H9 (cell line): ENCODE measurements around the gene EIF2S3B. TPM values are rescaled to one million over a fixed set of nuclear protein-coding genes. Genes with fewer than 3 reads are reported as not detected.

Experiments
- DNase-seq: peaks from one replicate; pipeline ENCODE4 v3.0.0-alpha.2; 2017
- H2AFZ ChIP-seq: one replicate; pipeline ENCODE4 v1.6.1; 2013; ENCODE audit warnings: mild to moderate bottlenecking, low read length, control low read depth, moderate library complexity
- H2AK5ac ChIP-seq: 2 replicates; pipeline ENCODE4 v1.6.1; 2013; ENCODE audit warnings: low read length, control low read depth, mixed read lengths; ENCODE audit not compliant: insufficient read length
- H2BK120ac ChIP-seq: one replicate; pipeline ENCODE4 v1.6.1; 2013; ENCODE audit warnings: low read depth, mild to moderate bottlenecking, low read length, control low read depth, inconsistent platforms; ENCODE audit not compliant: poor library complexity, severe bottlenecking
- H2BK12ac ChIP-seq: 2 replicates; pipeline ENCODE4 v1.6.1; 2013; ENCODE audit warnings: low read length, control low read depth, mixed read lengths, low read depth; ENCODE audit not compliant: insufficient read length
- H2BK15ac ChIP-seq: 2 replicates; pipeline ENCODE4 v1.6.1; 2013; ENCODE audit warnings: low read depth, low read length, control low read depth
- H2BK20ac ChIP-seq: one replicate; pipeline ENCODE4 v1.6.1; 2013; ENCODE audit warnings: low read depth, mild to moderate bottlenecking, low read length, control low read depth, inconsistent platforms; ENCODE audit not compliant: poor library complexity, severe bottlenecking
- H2BK5ac ChIP-seq: 2 replicates; pipeline ENCODE4 v1.6.1; 2013; ENCODE audit warnings: low read length, control low read depth, mixed read lengths; ENCODE audit not compliant: insufficient read length
- H3K14ac ChIP-seq: 2 replicates; pipeline ENCODE4 v1.6.1; 2013; ENCODE audit warnings: low read length, control low read depth; ENCODE audit not compliant: insufficient read depth
- H3K18ac ChIP-seq: 2 replicates; pipeline ENCODE4 v1.6.1; 2013; ENCODE audit warnings: low read depth, mild to moderate bottlenecking, mixed read lengths, low read length, control low read depth; ENCODE audit not compliant: insufficient read length
- H3K23ac ChIP-seq: 2 replicates; pipeline ENCODE4 v1.6.1; 2013; ENCODE audit warnings: low read length, control low read depth, mixed read lengths, low read depth; ENCODE audit not compliant: insufficient read length
- H3K23me2 ChIP-seq: 2 replicates; pipeline ENCODE4 v1.6.1; 2013; ENCODE audit warnings: low read depth, mild to moderate bottlenecking, mixed read lengths, low read length, control low read depth; ENCODE audit not compliant: insufficient read length, poor library complexity, severe bottlenecking
- H3K27ac ChIP-seq: 2 replicates; pipeline ENCODE4 v1.5.1; 2013; ENCODE audit warnings: low read length, control low read depth, mixed read lengths, low read depth; ENCODE audit not compliant: insufficient read length
- H3K27me3 ChIP-seq: 2 replicates; pipeline ENCODE4 v1.6.1; 2013; ENCODE audit warnings: low read length, control low read depth, inconsistent platforms; ENCODE audit not compliant: insufficient read depth
- H3K4ac ChIP-seq: 2 replicates; pipeline ENCODE4 v1.6.1; 2013; ENCODE audit warnings: low read depth, mild to moderate bottlenecking, control low read depth, inconsistent platforms, low read length, moderate library complexity
- H3K4me1 ChIP-seq: 2 replicates; pipeline ENCODE4 v1.6.1; 2013; ENCODE audit warnings: low read length, control low read depth, inconsistent platforms; ENCODE audit not compliant: insufficient read depth
- H3K4me2 ChIP-seq: 2 replicates; pipeline ENCODE4 v1.6.1; 2013; ENCODE audit warnings: low read length, control low read depth, mixed read lengths; ENCODE audit not compliant: insufficient read length, insufficient read depth
- H3K56ac ChIP-seq: 2 replicates; pipeline ENCODE4 v1.6.1; 2013; ENCODE audit warnings: low read depth, mild to moderate bottlenecking, mixed read lengths, low read length, control low read depth; ENCODE audit not compliant: insufficient read length
- H3K79me1 ChIP-seq: 2 replicates; pipeline ENCODE4 v1.6.1; 2013; ENCODE audit warnings: low read depth, mild to moderate bottlenecking, moderate library complexity, low read length, control low read depth, inconsistent platforms; ENCODE audit not compliant: insufficient read depth, poor library complexity, severe bottlenecking
- H3K79me2 ChIP-seq: 2 replicates; pipeline ENCODE4 v1.6.1; 2013; ENCODE audit warnings: low read length, control low read depth, inconsistent platforms; ENCODE audit not compliant: insufficient read depth
- H3K9ac ChIP-seq: 2 replicates; pipeline ENCODE4 v1.6.1; 2013; ENCODE audit warnings: low read length, control low read depth, mixed read lengths; ENCODE audit not compliant: insufficient read length; ENCODE audit errors: extremely low read depth
- H3K9me3 ChIP-seq: one replicate; pipeline ENCODE4 v1.6.1; 2013; ENCODE audit warnings: low read depth, low read length, inconsistent platforms; ENCODE audit not compliant: control insufficient read depth
- H3T11ph ChIP-seq: one replicate; pipeline ENCODE4 v1.6.1; 2013; ENCODE audit warnings: mild to moderate bottlenecking, low read length, control low read depth, inconsistent platforms
- H4K20me1 ChIP-seq: one replicate; pipeline ENCODE4 v1.6.1; 2013; ENCODE audit not compliant: control insufficient read depth, insufficient read length, insufficient read depth
- H4K5ac ChIP-seq: 2 replicates; pipeline ENCODE4 v1.6.1; 2013; ENCODE audit warnings: low read depth, mild to moderate bottlenecking, mixed read lengths, low read length, control low read depth; ENCODE audit not compliant: insufficient read length
- H4K8ac ChIP-seq: replicated peaks from 2 replicates; pipeline ENCODE4 v1.6.1; 2013; ENCODE audit warnings: low read length, control low read depth, mixed read lengths, low read depth; ENCODE audit not compliant: insufficient read length
- H4K91ac ChIP-seq: 2 replicates; pipeline ENCODE4 v1.6.1; 2013; ENCODE audit warnings: low read depth, mild to moderate bottlenecking, moderate library complexity, mixed read lengths, low read length, control low read depth; ENCODE audit not compliant: insufficient read length
- H3K27ac Mint-ChIP-seq, 3 experiments: 2 replicates in 2 of 3; 3 replicates in 1 of 3; pipeline ENCODE4 v1.8.0; 2020 to 2021; ENCODE audit warnings: mixed read lengths in 3 of 3, mild to moderate bottlenecking in 1 of 3, moderate library complexity in 1 of 3
- H3K27me3 Mint-ChIP-seq: 2 replicates; pipeline ENCODE4 v1.8.0; 2021; ENCODE audit warnings: low read depth, mild to moderate bottlenecking, moderate library complexity, mixed read lengths
- H3K36me3 Mint-ChIP-seq, 3 experiments: 2 replicates in 2 of 3; 3 replicates in 1 of 3; pipeline ENCODE4 v1.8.0; 2020 to 2021; ENCODE audit warnings: low read depth in 3 of 3, mixed read lengths in 3 of 3; ENCODE audit not compliant: insufficient read depth in 1 of 3
- H3K4me1 Mint-ChIP-seq, 2 experiments: 2 replicates each; pipeline ENCODE4 v1.8.0; 2020; ENCODE audit warnings: mixed read lengths in 2 of 2
- H3K4me3 Mint-ChIP-seq, 2 experiments: 2 replicates in 1 of 2; 3 replicates in 1 of 2; pipeline ENCODE4 v1.8.0; 2020 to 2021; ENCODE audit warnings: mild to moderate bottlenecking in 2 of 2, mixed read lengths in 2 of 2, moderate library complexity in 1 of 2
- H3K9me3 Mint-ChIP-seq, 2 experiments: 2 replicates in 1 of 2; 3 replicates in 1 of 2; pipeline ENCODE4 v1.8.0; 2020; ENCODE audit warnings: mild to moderate bottlenecking in 2 of 2, mixed read lengths in 2 of 2, moderate library complexity in 1 of 2
- WGBS: extraction: QIAGEN DNeasy Blood & Tissue Kit; methylation state at CpG from one replicate; pipeline ENCODE4 v1.1.7; 2013; ENCODE audit warnings: missing lambda C conversion rate, low lambda C conversion rate, mixed read lengths; ENCODE audit not compliant: insufficient read length; ENCODE audit errors: extremely low coverage; 5-methylcytosine and 5-hydroxymethylcytosine counted together
- long read RNA-seq: library from polyadenylated mRNA; unstranded; transcript quantifications from one replicate; pipeline ENCODE4 v2.0.0, GENCODE V29; 2020
- total RNA-seq: library from RNA; stranded (reverse); gene quantifications from 2 replicates; pipeline ENCODE4 v1.2.1, GENCODE V29; 2021
- TF ChIP-seq, protein P1 (sequence below): fragments of 200-600 bp; sonication (generic); conservative IDR thresholded peaks from 3 replicates; pipeline ENCODE4 v1.8.0; 2021; ENCODE audit warnings: antibody characterized with exemption, mild to moderate bottlenecking

Gene EIF2S3B
- 2.1 and 2.2 TPM in 2 replicates for total RNA-seq
- long read RNA-seq, partial matches to known transcripts: 0 of 1 reads
- long read RNA-seq, other reads (novel, unspliced or antisense): 0 of 1 reads

GRCh38 chr12:10505620-10506019 lies at the start of gene EIF2S3B:
TSS of gene EIF2S3B (plus strand) at chr12:10505890. CDS start at chr12:10505903, 13 bp downstream.
- Histone ChIP-seq H3K56ac (no peak within 1 kb of the TSS), H2AFZ (no peak within 1 kb of the TSS), H2BK5ac (no peak within 1 kb of the TSS), H2BK15ac (no peak within 1 kb of the TSS), H3K23ac (no peak within 1 kb of the TSS), H2BK20ac (no peak within 1 kb of the TSS), H3K79me2 (no peaks in the 10 kb centered on the region), H3K4me2 (no peak within 1 kb of the TSS), H3K27me3 (no peaks in the 10 kb centered on the region), H3K27ac (no peak within 1 kb of the TSS), H2BK120ac (no peak within 1 kb of the TSS), H3K4ac (no peak within 1 kb of the TSS), H4K20me1 (no peaks in the 10 kb centered on the region), H3T11ph (no peak within 1 kb of the TSS), H3K79me1 (no peaks in the 10 kb centered on the region), H3K18ac (no peak within 1 kb of the TSS), H4K5ac (no peak within 1 kb of the TSS), H2AK5ac (no peak within 1 kb of the TSS), H2BK12ac (no peak within 1 kb of the TSS), H3K14ac (no peak within 1 kb of the TSS), H3K9me3 (no peaks in the 10 kb centered on the region), H4K8ac (no peak within 1 kb of the TSS), H3K4me1 (no peaks in the 10 kb centered on the region), H3K23me2 (no peaks in the 10 kb centered on the region), H4K91ac (no peak within 1 kb of the TSS), H3K9ac (no peak within 1 kb of the TSS)
- WGBS: no CpG with 5 or more reads among the region's 22 CpGs
- no peaks in the 10 kb centered on the region for H3K27me3 Mint-ChIP-seq
- no peak within 1 kb of the TSS for H3K4me3 Mint-ChIP-seq
- no peaks in the 10 kb centered on the region for H3K4me1 Mint-ChIP-seq
- H3K9me3 Mint-ChIP-seq: no peaks in the 10 kb centered on the region
- TF ChIP-seq, protein P1, sequence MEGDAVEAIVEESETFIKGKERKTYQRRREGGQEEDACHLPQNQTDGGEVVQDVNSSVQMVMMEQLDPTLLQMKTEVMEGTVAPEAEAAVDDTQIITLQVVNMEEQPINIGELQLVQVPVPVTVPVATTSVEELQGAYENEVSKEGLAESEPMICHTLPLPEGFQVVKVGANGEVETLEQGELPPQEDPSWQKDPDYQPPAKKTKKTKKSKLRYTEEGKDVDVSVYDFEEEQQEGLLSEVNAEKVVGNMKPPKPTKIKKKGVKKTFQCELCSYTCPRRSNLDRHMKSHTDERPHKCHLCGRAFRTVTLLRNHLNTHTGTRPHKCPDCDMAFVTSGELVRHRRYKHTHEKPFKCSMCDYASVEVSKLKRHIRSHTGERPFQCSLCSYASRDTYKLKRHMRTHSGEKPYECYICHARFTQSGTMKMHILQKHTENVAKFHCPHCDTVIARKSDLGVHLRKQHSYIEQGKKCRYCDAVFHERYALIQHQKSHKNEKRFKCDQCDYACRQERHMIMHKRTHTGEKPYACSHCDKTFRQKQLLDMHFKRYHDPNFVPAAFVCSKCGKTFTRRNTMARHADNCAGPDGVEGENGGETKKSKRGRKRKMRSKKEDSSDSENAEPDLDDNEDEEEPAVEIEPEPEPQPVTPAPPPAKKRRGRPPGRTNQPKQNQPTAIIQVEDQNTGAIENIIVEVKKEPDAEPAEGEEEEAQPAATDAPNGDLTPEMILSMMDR: no peak
- no peaks in the 10 kb centered on the region for H3K36me3 Mint-ChIP-seq
- no peak within 1 kb of the TSS; a peak in 1 of 7 replicates for H3K27ac Mint-ChIP-seq
- DNase-seq: no peak
